Breast epithelium (tissue), 4 donors: ENCODE data around the gene DDR1. TPM values are rescaled to one million over a fixed set of nuclear protein-coding genes. Genes with fewer than 3 reads are reported as not detected.
A peak's percentile ranks its signal among the peaks of the same experiment; 100 is the strongest.
"Not testable (repeated sequence)": the region's sequence is repeated elsewhere in the genome, so short reads cannot be mapped to it uniquely, and the experiment has no call there.

ENCODE experiments used
- DNase-seq, 2 donors: peaks; one replicate each; pipeline ENCODE4 v3.0.0-alpha.2; 2019; ENCODE audit warnings: low spot score in 2 of 2
- H3K27ac ChIP-seq, 2 donors: fragments of 200-600 bp; sonication (generic) in 1 of 2; one replicate each; pipeline ENCODE4 v1.5.1; 2016 to 2019; ENCODE audit warnings: mild to moderate bottlenecking in 1 of 2
- H3K27me3 ChIP-seq, 2 donors: fragments of 200-600 bp; sonication (generic) in 1 of 2; one replicate each; pipeline versions ENCODE4 v1.5.1 to v1.6.0; 2017 to 2019; ENCODE audit warnings: control low read depth in 1 of 2, mild to moderate bottlenecking in 1 of 2
- H3K36me3 ChIP-seq: fragments of 200-600 bp; one replicate; pipeline ENCODE4 v1.5.1; 2019
- H3K4me1 ChIP-seq, 2 donors: fragments of 200-600 bp; sonication (generic); one replicate each; pipeline ENCODE4 v1.5.1; 2016 to 2019; ENCODE audit warnings: control low read depth in 1 of 2
- H3K4me3 ChIP-seq, 3 donors: fragments of 200-600 bp; sonication (generic); 1 replicate in 2 of 3; 2 replicates in 1 of 3; pipeline ENCODE4 v1.5.1; 2016 to 2019; ENCODE audit warnings: mild to moderate bottlenecking in 3 of 3, moderate library complexity in 2 of 3
- H3K9me3 ChIP-seq, 2 donors: fragments of 200-600 bp; sonication (generic) in 1 of 2; one replicate each; pipeline ENCODE4 v1.5.1; 2016 to 2019; ENCODE audit warnings: control low read depth in 1 of 2
- CTCF ChIP-seq, 3 donors: fragments of 450-650 bp; IDR thresholded peaks; one replicate each; pipeline ENCODE4 v1.5.1; 2016 to 2017; ENCODE audit warnings: antibody characterized with exemption in 3 of 3, mild to moderate bottlenecking in 3 of 3, moderate library complexity in 3 of 3
- POLR2A ChIP-seq: fragments of 450-650 bp; IDR thresholded peaks from one replicate; pipeline ENCODE4 v1.6.1; 2016; ENCODE audit warnings: antibody characterized with exemption, mild to moderate bottlenecking, moderate library complexity
- POLR2AphosphoS5 ChIP-seq, 3 donors: sonication (generic); formaldehyde crosslinking; IDR thresholded peaks; one replicate each; pipeline ENCODE4 v1.6.1; 2017; ENCODE audit warnings: antibody characterized with exemption in 3 of 3
- intact Hi-C: fragments of 100-400 bp; cut with DNase I; formaldehyde crosslinking; loops from one replicate; pipeline ENCODE4 v1.15.1; 2023; ENCODE audit warnings: low total_unique reads
- total RNA-seq, 3 donors: library from RNA; depleted of rRNA; stranded (reverse); fragments of >200 nt; gene quantifications; one replicate each; pipeline ENCODE4 v1.1.0, GENCODE V29; 2016

The DDR1 gene
- total RNA-seq, 3 donors from 2014 or later = 18.1 to 149 (median 72.1) TPM

- Histone ChIP-seq H3K4me1 (peaks cover 0 to 3% of the 10 kb centered on the region in 2 donors), H3K27ac (no peak overlapping the region), H3K36me3 (no peaks in the 10 kb centered on the region), H3K9me3 (no peaks in the 10 kb centered on the region), H3K27me3 (no peaks in the 10 kb centered on the region), H3K4me3 (no peak overlapping the region)
- no peak for TF ChIP-seq POLR2A
- no peak for TF ChIP-seq POLR2AphosphoS5 (IDR thresholded peaks at IDR 0.05)
- no peak for TF ChIP-seq CTCF (IDR thresholded peaks at IDR 0.05)
- DNase-seq = no peak
- intact Hi-C loops = loop anchor here (5.0 kb wide), 1 partner anchor 168 kb away; no protein-coding TSS in a partner anchor
Measured at GRCh38 chr6:30845183-30845582, 39.1 kb upstream of the DDR1 start.

GRCh38 chr6:30847421-30847970 lies 36.8 kb upstream of the DDR1 start:
- Histone ChIP-seq H3K27me3 (no peaks in the 10 kb centered on the region), H3K36me3 (no peaks in the 10 kb centered on the region), H3K4me3 (no peak overlapping the region), H3K4me1 (peaks cover 0 to 3% of the 10 kb centered on the region in 2 donors), H3K27ac (peak overlapping the region in 1 of 2 donors; percentile 8), H3K9me3 (peaks cover 0 to 5% of the 10 kb centered on the region in 2 donors)
- TF ChIP-seq POLR2A (no peak), POLR2AphosphoS5 (IDR thresholded peaks at IDR 0.05) (no peak), CTCF (IDR thresholded peaks at IDR 0.05) (no peak)
- no peak for DNase-seq
- intact Hi-C loops = loop anchor here (5.0 kb wide), 1 partner anchor 170 kb away; no protein-coding TSS in a partner anchor

- Histone ChIP-seq H3K9me3 (peaks cover 0 to 5% of the 10 kb centered on the region in 2 donors), H3K36me3 (no peaks in the 10 kb centered on the region), H3K27ac (no peak overlapping the region), H3K4me3 (no peak overlapping the region), H3K4me1 (peaks cover 0 to 3% of the 10 kb centered on the region in 2 donors), H3K27me3 (no peaks in the 10 kb centered on the region)
- intact Hi-C loops = loop anchor here (5.0 kb wide), 1 partner anchor 171 kb away; no protein-coding TSS in a partner anchor
- TF ChIP-seq POLR2AphosphoS5 (IDR thresholded peaks at IDR 0.05) (no peak), CTCF (IDR thresholded peaks at IDR 0.05) (no peak), POLR2A (no peak)
- no peak for DNase-seq
Measured at GRCh38 chr6:30847971-30848436, 36.3 kb upstream of the DDR1 start.

- Histone ChIP-seq H3K27ac (no peak overlapping the region), H3K4me3 (no peak overlapping the region), H3K36me3 (no peaks in the 10 kb centered on the region), H3K27me3 (no peaks in the 10 kb centered on the region), H3K4me1 (no peaks in the 10 kb centered on the region), H3K9me3 (peaks cover 0 to 5% of the 10 kb centered on the region in 2 donors)
- DNase-seq = no peak
- TF ChIP-seq POLR2A = no peak
- no peak for TF ChIP-seq CTCF (IDR thresholded peaks at IDR 0.05)
- TF ChIP-seq POLR2AphosphoS5 (IDR thresholded peaks at IDR 0.05) = no peak
- intact Hi-C loops = loop anchor here (5.0 kb wide), 1 partner anchor 173 kb away; no protein-coding TSS in a partner anchor
Measured at GRCh38 chr6:30849903-30850651, 34.2 kb upstream of the DDR1 start.

- intact Hi-C loops, H3K36me3 ChIP-seq, H3K27ac ChIP-seq, H3K4me1 ChIP-seq, H3K4me3 ChIP-seq, DNase-seq, H3K27me3 ChIP-seq, H3K9me3 ChIP-seq: not testable (repeated sequence)
Measured at GRCh38 chr6:30852459-30852858, 31.9 kb upstream of the DDR1 start.
